ENCODE results near the gene ZNF18.

DNA sequence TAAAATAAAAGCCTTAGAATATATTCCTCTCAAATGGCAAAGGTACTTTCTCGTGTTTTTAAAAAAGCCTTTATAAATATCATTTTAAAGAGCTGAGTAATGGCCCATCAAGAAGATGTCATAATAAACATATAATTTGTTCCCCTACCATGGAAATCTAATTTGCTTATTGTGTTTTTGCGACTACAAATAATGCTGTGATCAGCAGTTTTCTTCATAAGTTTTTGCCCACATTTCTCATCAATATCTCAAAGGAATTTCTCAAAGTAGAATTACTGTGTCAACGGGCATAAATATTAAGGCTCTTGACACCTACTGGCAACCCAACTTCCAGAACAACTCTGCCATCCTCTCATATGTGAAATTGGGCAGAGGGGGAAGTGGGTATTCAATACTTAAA, 17.5 kb downstream of the ZNF18 start:
- TF ChIP-seq EZH2 (IDR thresholded peaks at IDR 0.05) (no peak), POLR2AphosphoS5 (IDR thresholded peaks at IDR 0.05; ENCODE audit: borderline replicate concordance, low read depth, low read length) (no peak), FOXP2 (optimal IDR thresholded peaks at IDR 0.05; ENCODE audit: control extremely low read depth, extremely low read length, insufficient read depth) (no peak)
